ENCODE results near the gene HNRNPUL2. TPM values are rescaled to one million over a fixed set of nuclear protein-coding genes. Genes with fewer than 3 reads are reported as not detected.

HNRNPUL2 gene
- total and polyA plus RNA-seq, 9 of the 15 experiments (the other 6 are each of a cell fraction or from before 2014, with no cell fraction given), result 0.89 to 44.3 (median 15.2) TPM

DNA sequence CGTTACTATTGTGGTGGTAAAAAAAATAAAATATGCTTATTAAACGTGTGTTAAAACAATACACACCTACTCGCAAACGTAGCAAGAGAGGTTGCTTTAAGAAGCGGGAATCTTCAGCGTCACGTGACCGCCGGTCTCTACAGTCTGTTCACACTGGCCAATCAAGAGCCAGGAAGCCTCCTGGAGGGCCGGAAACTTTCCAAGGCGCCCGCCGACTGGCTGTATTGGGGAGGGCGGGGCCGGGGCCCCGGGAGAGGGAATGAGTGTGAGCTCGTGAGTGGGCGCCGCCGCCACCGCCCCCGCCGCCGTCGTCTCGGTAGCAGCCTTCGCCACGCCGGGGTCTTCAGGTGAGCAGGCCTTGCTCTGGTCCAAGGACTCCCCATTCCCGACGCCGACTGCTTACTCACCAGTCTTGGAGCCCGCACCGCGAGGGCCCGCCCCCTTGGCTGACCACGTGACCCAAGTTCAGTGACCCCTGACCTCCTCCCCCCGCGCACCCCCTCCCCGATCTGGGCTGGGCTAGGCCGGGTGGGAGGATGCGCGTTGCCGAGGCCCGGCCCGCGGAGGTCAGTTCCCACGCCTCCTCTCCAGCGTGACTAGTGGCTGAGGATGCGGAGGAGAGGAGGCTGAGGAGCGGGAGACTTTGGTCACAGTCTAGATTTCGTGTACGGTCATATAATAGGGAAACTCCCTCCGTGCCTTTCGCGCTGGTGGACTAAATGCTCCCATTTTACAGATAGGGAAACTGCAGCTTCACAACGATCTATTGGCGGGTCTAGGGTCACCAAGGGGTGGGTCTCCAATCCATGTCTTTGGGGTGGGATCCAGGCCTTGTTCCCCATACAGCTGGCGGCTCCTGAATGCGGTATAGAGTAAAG lies 44.1 kb upstream of the HNRNPUL2 start, which contains the start of gene TAF6L:
Gene TAF6L, plus strand, starts transcription at position 253 of the 878 bp plus-strand sequence. CDS start 4,388 bp downstream, outside the sequence.
- DNase-seq (ENCODE audit: extremely low read depth in 1 of 4, low spot score in 3 of 4), result peak; percentile 97 to 99 (median 98)
- peak; percentile 78 for TF ChIP-seq MGA (IDR thresholded peaks at IDR 0.05)
- peak; percentile 98 for TF ChIP-seq EGR1 (conservative IDR thresholded peaks at IDR 0.05)
- TF ChIP-seq, protein P1, sequence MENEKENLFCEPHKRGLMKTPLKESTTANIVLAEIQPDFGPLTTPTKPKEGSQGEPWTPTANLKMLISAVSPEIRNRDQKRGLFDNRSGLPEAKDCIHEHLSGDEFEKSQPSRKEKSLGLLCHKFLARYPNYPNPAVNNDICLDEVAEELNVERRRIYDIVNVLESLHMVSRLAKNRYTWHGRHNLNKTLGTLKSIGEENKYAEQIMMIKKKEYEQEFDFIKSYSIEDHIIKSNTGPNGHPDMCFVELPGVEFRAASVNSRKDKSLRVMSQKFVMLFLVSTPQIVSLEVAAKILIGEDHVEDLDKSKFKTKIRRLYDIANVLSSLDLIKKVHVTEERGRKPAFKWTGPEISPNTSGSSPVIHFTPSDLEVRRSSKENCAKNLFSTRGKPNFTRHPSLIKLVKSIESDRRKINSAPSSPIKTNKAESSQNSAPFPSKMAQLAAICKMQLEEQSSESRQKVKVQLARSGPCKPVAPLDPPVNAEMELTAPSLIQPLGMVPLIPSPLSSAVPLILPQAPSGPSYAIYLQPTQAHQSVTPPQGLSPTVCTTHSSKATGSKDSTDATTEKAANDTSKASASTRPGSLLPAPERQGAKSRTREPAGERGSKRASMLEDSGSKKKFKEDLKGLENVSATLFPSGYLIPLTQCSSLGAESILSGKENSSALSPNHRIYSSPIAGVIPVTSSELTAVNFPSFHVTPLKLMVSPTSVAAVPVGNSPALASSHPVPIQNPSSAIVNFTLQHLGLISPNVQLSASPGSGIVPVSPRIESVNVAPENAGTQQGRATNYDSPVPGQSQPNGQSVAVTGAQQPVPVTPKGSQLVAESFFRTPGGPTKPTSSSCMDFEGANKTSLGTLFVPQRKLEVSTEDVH (IDR thresholded peaks at IDR 0.05; ENCODE audit: low read depth, partially characterized antibody), result peak; percentile 68

More for the DNA sequence above, 44.1 kb upstream of the HNRNPUL2 start, which contains the start of gene TAF6L:
- ChIA-PET POLR2A (interaction anchor here (0.7 to 3.3 kb wide), 12 partner anchors 9 to 170 kb away, joined by 3 to 16 read pairs (median 6); partner anchors contain the start of genes C11orf98, CSKMT, HNRNPUL2 and MTA2), CTCF (ENCODE audit: low intra/inter-chr PET ratio) (no interaction called here)
- intact Hi-C loops (cut with micrococcal nuclease) (no loop called here), in situ Hi-C loops (cut with MboI) (no loop called here)
- H3K9ac ChIP-seq (ENCODE audit: insufficient read depth in 1 of 2, low read depth in 2 of 2, low read length in 2 of 2), result peak within 1 kb of the TSS; percentile 69 to 95
- FAIRE-seq, result peak; percentile 92
- H3K4me1 ChIP-seq (replicated peaks in 1 of 2; ENCODE audit: control insufficient read depth in 2 of 2, insufficient read depth in 2 of 2, low read length in 2 of 2), result peaks cover 9 to 24% of the 10 kb centered on the region in 2 experiments
- H2AFZ ChIP-seq (ENCODE audit: low read depth, low read length), result peak within 1 kb of the TSS; percentile 91
- WGBS (ENCODE audit: insufficient coverage, low coverage, missing lambda C conversion rate), result under 1% methylated on average over 44 of the region's 60 CpGs
- peak within 1 kb of the TSS; percentile 48 for H3K4me3 ChIP-seq
- peak within 1 kb of the TSS; percentile 88 for H3K27ac ChIP-seq (ENCODE audit: extremely low read depth, low read depth, low read length)
- H3K4me2 ChIP-seq (ENCODE audit: insufficient read depth, low read length), result peak within 1 kb of the TSS; percentile 86
- BruUV-seq (replicated peaks), result TSS peak; percentile 52
- peaks cover 28% of the 10 kb centered on the region for H3K79me2 ChIP-seq (ENCODE audit: control insufficient read depth, insufficient read depth, low read length)
- peaks cover 37% of the 10 kb centered on the region for H3K36me3 ChIP-seq (ENCODE audit: control insufficient read depth, insufficient read depth, low read length)
- peak; percentile 95 for ATAC-seq
- H4K20me1 ChIP-seq (replicated peaks; ENCODE audit: control insufficient read depth, insufficient read depth, low read length), result no peaks in the 10 kb centered on the region
- H3K9me1 ChIP-seq (ENCODE audit: control insufficient read depth, insufficient read depth, low read length), result no peaks in the 10 kb centered on the region
- no peaks in the 10 kb centered on the region for H3K27me3 ChIP-seq (ENCODE audit: control insufficient read depth in 2 of 2, insufficient read depth in 2 of 2, low read length in 2 of 2)
- no peaks in the 10 kb centered on the region for H3K9me3 ChIP-seq (replicated peaks; ENCODE audit: control insufficient read depth, insufficient read depth, low read depth, low read length)
